ENCODE data around the gene VPS33B. TPM values are rescaled to one million over a fixed set of nuclear protein-coding genes. Genes with fewer than 3 reads are reported as not detected.

The VPS33B gene
- total RNA-seq, 1 experiment from 2014 or later, result 12.6 TPM

DNA sequence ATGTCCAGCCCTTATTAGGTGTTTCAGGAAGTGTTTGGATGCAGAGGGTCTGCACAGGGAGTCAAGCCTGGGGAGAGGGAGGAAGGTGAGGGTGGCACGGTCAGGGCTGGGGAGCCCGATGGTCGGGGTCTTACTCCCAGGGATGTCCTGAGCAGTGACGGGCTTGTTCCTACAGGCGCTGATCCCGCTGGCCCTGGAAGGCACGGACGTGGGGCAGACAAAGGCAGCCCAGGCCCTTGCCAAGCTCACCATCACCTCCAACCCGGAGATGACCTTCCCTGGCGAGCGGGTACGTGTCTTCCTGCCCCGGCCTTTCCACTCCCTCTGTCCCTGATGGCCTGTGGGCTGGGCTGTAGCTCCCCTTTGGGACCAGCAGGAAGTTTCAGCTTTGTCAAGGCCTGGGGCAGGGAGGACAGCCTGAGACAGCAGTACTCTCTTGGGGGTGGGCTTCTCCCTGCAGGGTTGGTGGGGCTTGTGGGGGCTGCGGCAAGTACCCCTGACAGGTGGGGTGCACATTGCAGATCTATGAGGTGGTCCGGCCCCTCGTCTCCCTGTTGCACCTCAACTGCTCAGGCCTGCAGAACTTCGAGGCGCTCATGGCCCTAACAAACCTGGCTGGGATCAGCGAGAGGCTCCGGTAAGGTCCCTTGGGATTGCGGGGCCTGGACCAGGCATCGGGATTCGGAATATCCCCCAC is 72.3 kb downstream of the VPS33B start:
- no peak for DNase-seq (ENCODE audit: low spot score)

Other genes starting within 250 kb of the VPS33B start
- 8.1 and 16.9 TPM in 2 replicates for gene FURIN, start 154.0 kb downstream of the VPS33B start, total RNA-seq (2014; rRNA removed; shearing (Covaris generic))
- gene FES, start 138.1 kb downstream of the VPS33B start, total RNA-seq (2014; rRNA removed; shearing (Covaris generic)), result 0.43 and 0.88 TPM in 2 replicates
- 3.9 and 10.0 TPM in 2 replicates for gene MAN2A2, start 119.3 kb downstream of the VPS33B start, total RNA-seq (2014; rRNA removed; shearing (Covaris generic))
- 12.9 and 18.1 TPM in 2 replicates for gene HDDC3, start 90.0 kb downstream of the VPS33B start, total RNA-seq (2014; rRNA removed; shearing (Covaris generic))
- 34.6 and 35.2 TPM in 2 replicates for gene UNC45A, start 87.3 kb downstream of the VPS33B start, total RNA-seq (2014; rRNA removed; shearing (Covaris generic))
- gene RCCD1, start 67.7 kb downstream of the VPS33B start, total RNA-seq (2014; rRNA removed; shearing (Covaris generic)), result 0.06 TPM in 1 of 2 replicates, not detected in the other
- 245 and 259 TPM in 2 replicates for gene PRC1, start 28.1 kb downstream of the VPS33B start, total RNA-seq (2014; rRNA removed; shearing (Covaris generic))
- 0.04 TPM in 1 of 2 replicates, not detected in the other for gene SV2B, start 77.7 kb upstream of the VPS33B start, total RNA-seq (2014; rRNA removed; shearing (Covaris generic))

Measured in H4 (cell line).